HAP-1 (cell line): Measurements from ENCODE around the gene ZNF112.

ENCODE experiments used
- DNase-seq, 2 experiments: peaks; one replicate each; pipeline ENCODE4 v3.0.0-alpha.2; 2016 to 2020; ENCODE audit warnings: low spot score in 2 of 2
- H3K27me3 ChIP-seq: fragments of 250-450 bp; sonication (Bioruptor Pico); 2 replicates; pipeline ENCODE4 v1.5.1; 2020; ENCODE audit warnings: low read depth, mild to moderate bottlenecking, moderate library complexity
- H3K36me3 ChIP-seq: fragments of 250-450 bp; sonication (Bioruptor Pico); replicated peaks from 2 replicates; pipeline ENCODE4 v1.5.1; 2020; ENCODE audit warnings: mild to moderate bottlenecking
- H3K4me1 ChIP-seq: fragments of 250-450 bp; sonication (Bioruptor Pico); 2 replicates; pipeline ENCODE4 v1.5.1; 2020; ENCODE audit warnings: mild to moderate bottlenecking
- H3K4me3 ChIP-seq: fragments of 250-450 bp; sonication (Bioruptor Pico); 2 replicates; pipeline ENCODE4 v1.5.1; 2020; ENCODE audit warnings: mild to moderate bottlenecking, moderate library complexity
- H3K9me3 ChIP-seq: fragments of 250-450 bp; sonication (Bioruptor Pico); 2 replicates; pipeline ENCODE4 v1.5.1; 2020; ENCODE audit warnings: mild to moderate bottlenecking, moderate library complexity
- in situ Hi-C: fragments of 300-500 bp; cut with MboI; formaldehyde crosslinking; loops from 3 replicates; pipeline ENCODE4 v1.14.3; 2020; ENCODE audit warnings: low sequenced_read_pairs, inconsistent platforms, mixed read lengths

ZNF112 gene

GRCh38 chr19:44313231-44313630 is 43.2 kb downstream of the ZNF112 start:
- Histone ChIP-seq H3K4me1 (no peaks in the 10 kb centered on the region), H3K27me3 (no peaks in the 10 kb centered on the region), H3K4me3 (no peak overlapping the region), H3K9me3 (no peaks in the 10 kb centered on the region), H3K36me3 (no peaks in the 10 kb centered on the region)
- in situ Hi-C loops: no loop called here
- no peak for DNase-seq

- DNase-seq: no peak
- no peak overlapping the region for H3K4me3 ChIP-seq
- in situ Hi-C loops: no loop called here
- H3K27me3 ChIP-seq: no peaks in the 10 kb centered on the region
- no peaks in the 10 kb centered on the region for H3K36me3 ChIP-seq
- peaks cover 6% of the 10 kb centered on the region for H3K4me1 ChIP-seq
- H3K9me3 ChIP-seq: no peaks in the 10 kb centered on the region
These were observed 48.5 kb downstream of the ZNF112 start for GRCh38 chr19:44308011-44308410.

GRCh38 chr19:44306283-44306682 is 50.2 kb downstream of the ZNF112 start:
- H3K9me3 ChIP-seq: no peaks in the 10 kb centered on the region
- no peaks in the 10 kb centered on the region for H3K27me3 ChIP-seq
- H3K36me3 ChIP-seq: 0 out of 2 replicates have a peak, but pooled peaks cover 3% of the 10 kb centered on the region
- no peak overlapping the region for H3K4me3 ChIP-seq
- DNase-seq: no peak
- in situ Hi-C loops: no loop called here
- H3K4me1 ChIP-seq: peaks cover 6% of the 10 kb centered on the region

- no peak overlapping the region for H3K4me3 ChIP-seq
- no peaks in the 10 kb centered on the region for H3K27me3 ChIP-seq
- no peak for DNase-seq
- H3K4me1 ChIP-seq: peaks cover 6% of the 10 kb centered on the region
- no peaks in the 10 kb centered on the region for H3K9me3 ChIP-seq
- in situ Hi-C loops: no loop called here
- 0 out of 2 replicates have a peak, but pooled peaks cover 3% of the 10 kb centered on the region for H3K36me3 ChIP-seq
These were observed 51.0 kb downstream of the ZNF112 start for GRCh38 chr19:44305457-44305856.

- H3K9me3 ChIP-seq: no peaks in the 10 kb centered on the region
- no peaks in the 10 kb centered on the region for H3K27me3 ChIP-seq
- DNase-seq: peak; percentile 88 to 89
- peaks cover 6% of the 10 kb centered on the region for H3K4me1 ChIP-seq
- in situ Hi-C loops: no loop called here
- peak within 1 kb of the TSS; percentile 75 for H3K4me3 ChIP-seq
- H3K36me3 ChIP-seq: 0 out of 2 replicates have a peak, but pooled peaks cover 3% of the 10 kb centered on the region
These were observed 51.8 kb downstream of the ZNF112 start, which contains the start of gene ZNF235 for GRCh38 chr19:44304659-44305193. ZNF235 (minus strand) TSS chr19:44305025; CDS start chr19:44303404, 1,621 bp downstream.

GRCh38 chr19:44303976-44304568 is 52.4 kb downstream of the ZNF112 start:
- H3K4me1 ChIP-seq: peaks cover 6% of the 10 kb centered on the region
- DNase-seq: peak; percentile 36 to 44
- peaks cover 5% of the 10 kb centered on the region for H3K36me3 ChIP-seq
- in situ Hi-C loops: no loop called here
- no peaks in the 10 kb centered on the region for H3K9me3 ChIP-seq
- H3K4me3 ChIP-seq: peak overlapping the region; percentile 75
- no peaks in the 10 kb centered on the region for H3K27me3 ChIP-seq

GRCh38 chr19:44303320-44303719 is 53.2 kb downstream of the ZNF112 start:
- in situ Hi-C loops: no loop called here

GRCh38 chr19:44284968-44285367 is 71.5 kb downstream of the ZNF112 start:
- no peak for DNase-seq
- no peaks in the 10 kb centered on the region for H3K9me3 ChIP-seq
- peaks cover 4% of the 10 kb centered on the region for H3K36me3 ChIP-seq
- H3K27me3 ChIP-seq: no peaks in the 10 kb centered on the region
- no peak overlapping the region for H3K4me3 ChIP-seq
- H3K4me1 ChIP-seq: no peaks in the 10 kb centered on the region
- in situ Hi-C loops: no loop called here

More at GRCh38 chr19:44303320-44303719, 53.2 kb downstream of the ZNF112 start:
- no peak for DNase-seq
- H3K9me3 ChIP-seq: no peaks in the 10 kb centered on the region
- no peak overlapping the region; the same call in 1 of the 2 replicates for H3K4me3 ChIP-seq
- H3K27me3 ChIP-seq: no peaks in the 10 kb centered on the region
- peaks cover 6% of the 10 kb centered on the region for H3K4me1 ChIP-seq
- H3K36me3 ChIP-seq: peaks cover 12% of the 10 kb centered on the region

- no peaks in the 10 kb centered on the region for H3K9me3 ChIP-seq
- no peaks in the 10 kb centered on the region for H3K36me3 ChIP-seq
- DNase-seq: no peak
- no peaks in the 10 kb centered on the region for H3K4me1 ChIP-seq
- H3K4me3 ChIP-seq: no peak overlapping the region
- in situ Hi-C loops: no loop called here
- no peaks in the 10 kb centered on the region for H3K27me3 ChIP-seq
These were observed 73.6 kb downstream of the ZNF112 start for GRCh38 chr19:44282846-44283245.

- in situ Hi-C loops: no loop called here
- H3K27me3 ChIP-seq: no peaks in the 10 kb centered on the region
- no peaks in the 10 kb centered on the region for H3K4me1 ChIP-seq
- H3K36me3 ChIP-seq: no peaks in the 10 kb centered on the region
- DNase-seq: no peak
- H3K9me3 ChIP-seq: no peaks in the 10 kb centered on the region
- no peak overlapping the region for H3K4me3 ChIP-seq
These were observed 75.6 kb downstream of the ZNF112 start for GRCh38 chr19:44280916-44281315.

GRCh38 chr19:44278181-44278690 is 78.2 kb downstream of the ZNF112 start:
- DNase-seq: no peak
- no peaks in the 10 kb centered on the region for H3K9me3 ChIP-seq
- H3K4me1 ChIP-seq: no peaks in the 10 kb centered on the region
- H3K36me3 ChIP-seq: no peaks in the 10 kb centered on the region
- H3K27me3 ChIP-seq: no peaks in the 10 kb centered on the region
- in situ Hi-C loops: no loop called here
- no peak overlapping the region for H3K4me3 ChIP-seq

GRCh38 chr19:44277331-44277730 is 79.1 kb downstream of the ZNF112 start:
- no peak overlapping the region for H3K4me3 ChIP-seq
- no peaks in the 10 kb centered on the region for H3K9me3 ChIP-seq
- H3K36me3 ChIP-seq: no peaks in the 10 kb centered on the region
- DNase-seq: no peak
- no peaks in the 10 kb centered on the region for H3K4me1 ChIP-seq
- no peaks in the 10 kb centered on the region for H3K27me3 ChIP-seq
- in situ Hi-C loops: no loop called here
